NT2/D1 (cell line): ENCODE measurements around the gene RAB34.

ENCODE experiments used
- SUZ12 ChIP-seq: IDR thresholded peaks from 2 replicates; pipeline ENCODE4 v1.6.1; 2011; ENCODE audit not compliant: insufficient read length, insufficient read depth; ENCODE audit errors: extremely low read depth
- YY1 ChIP-seq: IDR thresholded peaks from 2 replicates; pipeline ENCODE4 v1.6.1; 2011; ENCODE audit not compliant: insufficient read length, insufficient read depth
- ZNF274 ChIP-seq: IDR thresholded peaks from 2 replicates; pipeline ENCODE4 v1.6.1; 2011; ENCODE audit warnings: mild to moderate bottlenecking, low read depth, low read length

DNA sequence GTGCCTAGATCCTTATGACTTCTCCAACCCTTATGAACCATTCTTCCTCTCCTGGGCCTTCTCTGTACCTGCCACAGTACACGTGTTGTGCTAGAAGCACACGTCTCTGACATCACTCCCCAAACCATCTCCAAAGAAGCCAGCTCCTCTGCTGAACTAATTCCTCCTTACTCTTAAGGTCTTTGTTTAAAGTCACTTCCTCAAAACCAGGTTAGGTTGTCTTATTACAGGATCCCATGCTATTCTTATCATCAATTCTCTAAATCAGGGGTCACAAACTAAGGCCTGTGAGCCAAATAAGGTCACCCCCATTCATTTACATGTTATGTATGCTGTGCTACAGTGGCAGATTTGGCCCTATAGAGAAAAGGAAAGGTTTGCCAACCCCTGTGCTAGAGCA lies 51.7 kb downstream of the RAB34 start:
- no peak for TF ChIP-seq ZNF274
- no peak for TF ChIP-seq SUZ12
- no peak for TF ChIP-seq YY1
